Vagina (tissue), 2 donors: ENCODE results near the gene WWC2. TPM values are rescaled to one million over a fixed set of nuclear protein-coding genes. Genes with fewer than 3 reads are reported as not detected.

Source experiments
- DNase-seq, 2 donors: peaks; one replicate each; pipeline ENCODE4 v3.0.0-alpha.2; 2017; ENCODE audit errors: extremely low spot score in 2 of 2
- H3K27ac ChIP-seq: fragments of 200-600 bp; sonication (generic); one replicate; pipeline ENCODE4 v1.5.1; 2019
- H3K27me3 ChIP-seq: fragments of 200-600 bp; sonication (generic); one replicate; pipeline ENCODE4 v1.5.1; 2019
- H3K36me3 ChIP-seq, 2 donors: fragments of 200-600 bp; sonication (generic); one replicate each; pipeline ENCODE4 v1.5.1; 2017 to 2019
- H3K4me1 ChIP-seq: fragments of 200-600 bp; sonication (generic); one replicate; pipeline ENCODE4 v1.5.1; 2019
- H3K4me3 ChIP-seq, 2 donors: fragments of 200-600 bp; sonication (generic); 1 replicate in 1 of 2; 2 replicates in 1 of 2; pipeline ENCODE4 v1.5.1; 2016 to 2019
- H3K9me3 ChIP-seq: fragments of 200-600 bp; sonication (generic); one replicate; pipeline ENCODE4 v1.5.1; 2019
- POLR2A ChIP-seq, 2 donors: fragments of 450-650 bp; IDR thresholded peaks; one replicate each; pipeline ENCODE4 v1.6.1; 2017; ENCODE audit warnings: antibody characterized with exemption in 2 of 2, mild to moderate bottlenecking in 2 of 2, moderate library complexity in 2 of 2
- POLR2AphosphoS5 ChIP-seq, 2 donors: sonication (generic); formaldehyde crosslinking; IDR thresholded peaks; one replicate each; pipeline ENCODE4 v1.9.0; 2017; ENCODE audit warnings: antibody characterized with exemption in 2 of 2, mild to moderate bottlenecking in 2 of 2, low read depth in 1 of 2; ENCODE audit not compliant: insufficient read depth in 1 of 2
- intact Hi-C: fragments of 100-400 bp; cut with DNase I; formaldehyde crosslinking; loops from one replicate; pipeline ENCODE4 v1.15.1; 2023
- total RNA-seq: library from RNA; depleted of rRNA; stranded (reverse); fragments of >200 nt; gene quantifications from one replicate; pipeline ENCODE4 v1.2.3, GENCODE V29; 2016
- TF ChIP-seq, protein P1 (sequence below), 3 experiments: fragments of 450-650 bp in 2 of 3; fragments of 200-600 bp in 1 of 3; sonication (generic) in 1 of 3; IDR thresholded peaks; one replicate each; pipeline ENCODE4 v1.5.1; 2017 to 2019; ENCODE audit warnings: antibody characterized with exemption in 3 of 3, mild to moderate bottlenecking in 2 of 3, moderate library complexity in 2 of 3

WWC2 gene
- total RNA-seq, 1 donor from 2014 or later, result 24.3 TPM

DNA sequence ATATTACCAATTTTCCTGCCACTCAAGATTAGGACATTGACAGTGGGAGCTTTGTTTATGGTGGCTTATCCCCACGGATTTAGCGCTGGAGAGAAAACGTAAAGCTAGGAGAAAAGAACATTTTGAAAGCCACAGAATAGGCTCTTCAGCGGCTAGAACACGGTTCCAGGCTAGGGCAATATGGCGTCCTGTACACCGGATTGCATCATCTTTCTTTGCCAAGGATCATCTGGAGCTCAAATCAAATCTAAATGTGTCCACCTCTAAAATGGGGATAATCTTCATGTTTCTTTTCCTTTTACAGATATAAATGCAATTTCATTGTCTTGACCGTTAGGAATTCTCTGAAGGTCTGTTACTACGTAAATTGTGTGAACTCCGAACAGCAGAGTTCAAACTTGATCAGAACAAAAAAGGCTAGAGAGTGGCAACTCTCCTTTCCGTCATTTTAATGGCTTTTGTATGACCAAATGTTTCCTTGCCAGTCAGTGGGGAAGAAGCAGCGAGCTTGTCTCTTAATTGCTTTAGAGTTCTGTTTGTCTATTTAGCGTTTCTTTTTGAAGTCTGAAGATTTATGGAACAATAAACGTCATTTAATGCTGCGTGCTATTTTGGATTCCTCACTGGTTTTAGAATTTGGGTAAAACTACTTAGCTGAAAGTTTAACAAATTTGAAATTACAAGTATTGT lies 2.6 kb upstream of the WWC2 start:
- intact Hi-C loops, result no loop called here
- H3K27me3 ChIP-seq, result no peaks in the 10 kb centered on the region
- H3K36me3 ChIP-seq, result no peaks in the 10 kb centered on the region
- H3K4me3 ChIP-seq, result no peak overlapping the region
- H3K9me3 ChIP-seq, result no peaks in the 10 kb centered on the region
- no peak overlapping the region for H3K27ac ChIP-seq
- no peak for TF ChIP-seq POLR2AphosphoS5 (IDR thresholded peaks at IDR 0.05; ENCODE audit: insufficient read depth in 1 of 2, low read depth in 1 of 2)
- no peak for TF ChIP-seq POLR2A (IDR thresholded peaks at IDR 0.05)
- TF ChIP-seq, protein P1, sequence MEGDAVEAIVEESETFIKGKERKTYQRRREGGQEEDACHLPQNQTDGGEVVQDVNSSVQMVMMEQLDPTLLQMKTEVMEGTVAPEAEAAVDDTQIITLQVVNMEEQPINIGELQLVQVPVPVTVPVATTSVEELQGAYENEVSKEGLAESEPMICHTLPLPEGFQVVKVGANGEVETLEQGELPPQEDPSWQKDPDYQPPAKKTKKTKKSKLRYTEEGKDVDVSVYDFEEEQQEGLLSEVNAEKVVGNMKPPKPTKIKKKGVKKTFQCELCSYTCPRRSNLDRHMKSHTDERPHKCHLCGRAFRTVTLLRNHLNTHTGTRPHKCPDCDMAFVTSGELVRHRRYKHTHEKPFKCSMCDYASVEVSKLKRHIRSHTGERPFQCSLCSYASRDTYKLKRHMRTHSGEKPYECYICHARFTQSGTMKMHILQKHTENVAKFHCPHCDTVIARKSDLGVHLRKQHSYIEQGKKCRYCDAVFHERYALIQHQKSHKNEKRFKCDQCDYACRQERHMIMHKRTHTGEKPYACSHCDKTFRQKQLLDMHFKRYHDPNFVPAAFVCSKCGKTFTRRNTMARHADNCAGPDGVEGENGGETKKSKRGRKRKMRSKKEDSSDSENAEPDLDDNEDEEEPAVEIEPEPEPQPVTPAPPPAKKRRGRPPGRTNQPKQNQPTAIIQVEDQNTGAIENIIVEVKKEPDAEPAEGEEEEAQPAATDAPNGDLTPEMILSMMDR (IDR thresholded peaks at IDR 0.05), result no peak
- DNase-seq, result no peak
- H3K4me1 ChIP-seq, result peaks cover 15% of the 10 kb centered on the region

DNA sequence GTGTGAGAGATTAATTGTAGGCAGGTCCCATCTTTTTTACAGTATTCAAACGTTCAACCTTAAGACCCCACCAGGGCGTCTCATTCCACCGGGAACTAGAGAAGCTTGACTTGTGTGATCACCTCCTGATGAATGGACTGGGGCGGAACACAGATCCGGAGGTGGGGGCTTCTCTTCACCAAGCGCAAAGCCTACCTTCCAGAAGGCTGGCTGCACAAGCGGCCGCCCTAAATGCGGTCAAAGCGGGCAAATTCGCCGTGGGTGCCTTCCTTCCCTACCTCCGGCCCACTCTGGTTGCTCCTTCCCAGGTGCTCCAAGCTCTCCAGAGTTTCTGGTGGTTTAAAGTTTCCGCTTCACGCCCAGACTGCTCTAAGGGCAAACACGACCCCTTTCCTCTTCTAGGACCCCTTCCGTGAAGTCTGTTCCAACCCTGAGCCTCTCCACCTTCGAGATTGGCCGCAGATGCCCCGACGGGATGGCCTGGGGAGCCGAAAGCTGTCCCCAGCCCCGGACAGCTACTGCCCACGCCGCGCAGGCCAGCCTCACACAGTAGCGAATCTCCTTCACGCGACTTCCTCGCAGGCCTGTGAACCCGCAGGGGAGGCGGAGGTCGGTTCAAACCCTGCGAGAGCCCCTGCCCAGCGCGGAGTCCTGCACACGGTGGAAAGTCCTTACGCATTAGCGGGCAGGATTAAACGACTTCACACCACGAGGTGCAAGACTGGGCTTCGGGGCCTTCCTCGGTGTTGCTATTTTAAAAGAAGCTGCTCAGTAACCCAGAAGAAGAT lies 1.6 kb upstream of the WWC2 start:
- intact Hi-C loops, result no loop called here

DNA sequence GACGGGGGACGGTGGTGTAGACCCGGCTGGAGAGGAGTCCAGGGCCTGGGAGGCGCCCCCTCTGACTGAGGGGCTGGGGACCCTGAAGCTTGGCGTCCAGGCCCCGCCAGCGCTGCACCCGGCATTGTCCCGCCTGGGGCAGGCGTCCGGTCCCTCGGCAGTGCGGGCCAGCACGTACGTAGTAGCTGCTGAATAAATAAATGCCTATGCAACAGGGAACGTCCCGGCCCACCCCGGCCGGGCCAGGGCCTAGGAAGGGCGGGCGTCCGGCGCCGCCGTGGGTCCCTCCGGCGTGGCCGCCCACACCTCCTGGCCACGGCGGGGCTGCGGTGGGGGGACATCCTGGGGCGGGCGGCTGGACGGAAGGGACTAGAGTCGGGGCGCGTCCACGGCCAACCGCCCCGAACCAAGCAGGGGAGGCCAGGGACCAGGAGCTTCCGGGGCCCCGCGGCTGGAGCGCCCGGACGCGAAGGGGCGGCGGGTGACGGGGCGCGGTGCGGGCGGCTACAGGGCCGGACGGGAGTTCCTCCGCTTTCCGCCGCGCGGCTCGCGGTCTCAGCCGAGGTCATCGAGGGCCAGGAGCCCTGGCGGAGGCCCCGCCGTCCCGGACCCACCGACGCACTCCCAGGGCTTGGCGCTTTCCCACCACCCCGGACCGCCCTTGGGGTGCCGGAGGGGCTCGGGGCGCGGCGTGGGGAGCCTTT lies 886 bp upstream of the WWC2 start:
- Histone ChIP-seq H3K27me3 (no peaks in the 10 kb centered on the region), H3K9me3 (no peaks in the 10 kb centered on the region), H3K36me3 (no peaks in the 10 kb centered on the region), H3K4me1 (peaks cover 15% of the 10 kb centered on the region), H3K27ac (peak overlapping the region; percentile 95), H3K4me3 (peak overlapping the region; percentile 64 to 88)
- TF ChIP-seq, protein P1 (IDR thresholded peaks at IDR 0.05), result no peak
- no peak for TF ChIP-seq POLR2A (IDR thresholded peaks at IDR 0.05)
- no peak for TF ChIP-seq POLR2AphosphoS5 (IDR thresholded peaks at IDR 0.05; ENCODE audit: insufficient read depth in 1 of 2, low read depth in 1 of 2)
- no peak for DNase-seq
- intact Hi-C loops, result no loop called here

More for the DNA sequence above, 1.6 kb upstream of the WWC2 start:
- H3K36me3 ChIP-seq, result no peaks in the 10 kb centered on the region
- no peaks in the 10 kb centered on the region for H3K27me3 ChIP-seq
- H3K27ac ChIP-seq, result peak overlapping the region; percentile 95
- H3K9me3 ChIP-seq, result no peaks in the 10 kb centered on the region
- peak overlapping the region; percentile 64 to 88 for H3K4me3 ChIP-seq
- H3K4me1 ChIP-seq, result peaks cover 15% of the 10 kb centered on the region
- no peak for DNase-seq
- peak in 1 of 2 donors; percentile 39 for TF ChIP-seq POLR2AphosphoS5 (IDR thresholded peaks at IDR 0.05; ENCODE audit: insufficient read depth in 1 of 2, low read depth in 1 of 2)
- no peak for TF ChIP-seq POLR2A (IDR thresholded peaks at IDR 0.05)
- TF ChIP-seq, protein P1 (IDR thresholded peaks at IDR 0.05), result no peak

DNA sequence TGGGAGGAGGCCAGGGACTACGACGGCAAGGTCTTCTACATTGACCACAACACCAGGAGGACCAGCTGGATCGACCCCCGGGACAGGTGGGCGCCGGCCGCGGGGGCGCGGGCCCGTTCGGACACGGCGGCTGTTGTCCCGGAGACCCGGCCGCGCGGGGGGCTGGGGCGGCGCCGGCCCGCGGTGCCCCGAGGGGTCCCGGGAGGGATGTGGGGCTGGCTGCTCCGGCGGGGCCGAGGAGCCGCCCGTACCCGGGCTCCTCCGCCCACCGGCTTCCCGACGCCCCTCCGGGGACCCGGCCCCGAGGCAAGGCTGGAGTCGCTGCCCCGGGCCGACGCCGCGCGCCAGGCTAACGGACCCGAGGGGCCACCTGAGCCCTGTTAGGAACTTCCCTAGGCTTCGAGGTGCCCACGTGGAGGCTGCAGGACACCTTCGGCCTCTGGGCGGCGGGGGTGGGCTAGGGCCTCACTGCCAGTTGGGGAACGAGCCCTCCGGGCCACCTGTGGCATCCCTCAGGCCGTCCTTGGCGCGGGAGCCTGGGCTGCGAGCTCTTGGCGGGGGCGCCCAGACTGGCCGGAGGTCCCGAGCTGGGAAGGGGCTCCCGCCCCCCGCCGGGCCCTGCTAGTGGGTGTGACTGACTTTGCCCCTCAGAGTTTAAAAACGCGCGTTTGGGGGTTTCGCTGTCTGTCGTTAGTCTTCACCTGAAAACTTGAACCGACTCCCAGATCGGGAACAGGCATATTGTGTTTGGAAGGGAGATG lies 660 bp downstream of the WWC2 start:
- peak in 1 of 2 donors; percentile 88 for DNase-seq
- Histone ChIP-seq H3K9me3 (no peaks in the 10 kb centered on the region), H3K27me3 (no peaks in the 10 kb centered on the region), H3K4me3 (peak overlapping the region; percentile 64 to 88), H3K27ac (peak overlapping the region; percentile 95), H3K36me3 (no peaks in the 10 kb centered on the region), H3K4me1 (peaks cover 15% of the 10 kb centered on the region)
- no peak for TF ChIP-seq POLR2A (IDR thresholded peaks at IDR 0.05)
- TF ChIP-seq POLR2AphosphoS5 (IDR thresholded peaks at IDR 0.05; ENCODE audit: insufficient read depth in 1 of 2, low read depth in 1 of 2), result peak in 1 of 2 donors; percentile 25
- TF ChIP-seq, protein P1 (IDR thresholded peaks at IDR 0.05), result no peak
- intact Hi-C loops, result no loop called here
